ENCODE results near the gene SLC19A2.

DNA sequence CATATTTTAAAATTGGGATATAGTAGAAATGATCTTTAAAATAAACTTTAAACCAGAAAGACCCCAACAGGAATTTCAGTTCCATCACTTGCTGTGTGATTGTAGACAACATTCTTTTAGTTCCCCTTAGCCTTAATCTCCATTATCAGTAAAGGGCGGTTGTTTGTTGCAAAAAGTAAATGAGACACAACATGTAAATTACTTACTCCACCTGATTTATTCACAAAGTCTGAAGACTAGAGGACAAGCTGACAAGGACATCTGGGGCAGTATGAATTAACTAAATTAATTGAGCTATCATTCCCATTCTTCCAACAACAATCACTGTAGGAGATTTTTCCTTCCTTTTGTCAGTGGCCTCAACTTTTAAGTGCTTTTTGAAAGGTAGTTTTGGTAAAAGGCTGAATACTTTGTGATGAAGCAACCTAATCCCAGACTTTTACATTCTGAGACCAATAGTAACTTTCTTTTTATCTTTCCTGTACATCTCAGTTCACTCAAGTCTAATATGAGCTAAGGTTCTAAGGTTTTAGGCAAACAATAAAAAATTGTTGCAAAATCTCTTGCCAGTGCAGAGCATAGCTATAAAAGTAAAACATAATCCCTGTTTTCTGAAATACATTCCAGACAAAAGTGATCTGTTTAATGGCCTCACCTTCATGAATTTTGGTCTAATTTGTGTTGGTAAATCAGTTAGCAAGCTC, 6.2 kb downstream of the SLC19A2 start:
- no peak for TF ChIP-seq PHF8 (conservative IDR thresholded peaks at IDR 0.05; ENCODE audit: low read depth, low read length)
- TF ChIP-seq, protein P1, sequence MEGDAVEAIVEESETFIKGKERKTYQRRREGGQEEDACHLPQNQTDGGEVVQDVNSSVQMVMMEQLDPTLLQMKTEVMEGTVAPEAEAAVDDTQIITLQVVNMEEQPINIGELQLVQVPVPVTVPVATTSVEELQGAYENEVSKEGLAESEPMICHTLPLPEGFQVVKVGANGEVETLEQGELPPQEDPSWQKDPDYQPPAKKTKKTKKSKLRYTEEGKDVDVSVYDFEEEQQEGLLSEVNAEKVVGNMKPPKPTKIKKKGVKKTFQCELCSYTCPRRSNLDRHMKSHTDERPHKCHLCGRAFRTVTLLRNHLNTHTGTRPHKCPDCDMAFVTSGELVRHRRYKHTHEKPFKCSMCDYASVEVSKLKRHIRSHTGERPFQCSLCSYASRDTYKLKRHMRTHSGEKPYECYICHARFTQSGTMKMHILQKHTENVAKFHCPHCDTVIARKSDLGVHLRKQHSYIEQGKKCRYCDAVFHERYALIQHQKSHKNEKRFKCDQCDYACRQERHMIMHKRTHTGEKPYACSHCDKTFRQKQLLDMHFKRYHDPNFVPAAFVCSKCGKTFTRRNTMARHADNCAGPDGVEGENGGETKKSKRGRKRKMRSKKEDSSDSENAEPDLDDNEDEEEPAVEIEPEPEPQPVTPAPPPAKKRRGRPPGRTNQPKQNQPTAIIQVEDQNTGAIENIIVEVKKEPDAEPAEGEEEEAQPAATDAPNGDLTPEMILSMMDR (IDR thresholded peaks at IDR 0.05; ENCODE audit: control extremely low read depth in 1 of 3, insufficient read depth in 1 of 3, low read depth in 1 of 3, low read length in 3 of 3), result no peak
- TF ChIP-seq NRF1 (IDR thresholded peaks at IDR 0.05; ENCODE audit: low read depth, low read length), result no peak
- no peak for TF ChIP-seq SAP30 (IDR thresholded peaks at IDR 0.05; ENCODE audit: insufficient read depth, insufficient replicate concordance, low read length)
- no peak for TF ChIP-seq SP4 (IDR thresholded peaks at IDR 0.05; ENCODE audit: low read length)
- no peak for TF ChIP-seq POLR2A (IDR thresholded peaks at IDR 0.05; ENCODE audit: control extremely low read depth in 1 of 2, low read depth in 2 of 2, low read length in 2 of 2)
- no peak for TF ChIP-seq POLR2AphosphoS5 (IDR thresholded peaks at IDR 0.05; ENCODE audit: low read depth, low read length)
- TF ChIP-seq TAF1 (IDR thresholded peaks at IDR 0.05; ENCODE audit: low read depth, low read length), result no peak
- TF ChIP-seq CEBPB (IDR thresholded peaks at IDR 0.05; ENCODE audit: low read depth, low read length), result no peak

Measured in H1 (cell line).